NCI-H2029 (cell line): ENCODE measurements around the gene OR51E2.
"Not testable (repeated sequence)": the region's sequence is repeated elsewhere in the genome, so short reads cannot be mapped to it uniquely, and the experiment has no call there.

Source experiments
- DNase-seq: peaks from one replicate; lab custom pipeline; 2025; lab: John Stamatoyannopoulos, UW

The OR51E2 gene

GRCh38 chr11:4697585-4697984 is at the start of gene OR51E2:
Gene OR51E2 (minus strand): TSS chr11:4697853. CDS start chr11:4682711, 15,142 bp downstream.
- DNase-seq = peak; percentile 54

- DNase-seq = no peak
Observed at GRCh38 chr11:4740735-4741134, 43.1 kb upstream of the OR51E2 start.

- no peak for DNase-seq
Observed at GRCh38 chr11:4727171-4727570, 29.5 kb upstream of the OR51E2 start.

- DNase-seq = not testable (repeated sequence)
Observed at GRCh38 chr11:4722616-4723534, 25.2 kb upstream of the OR51E2 start.

- no peak for DNase-seq
Observed at GRCh38 chr11:4714300-4714699, 16.6 kb upstream of the OR51E2 start.

GRCh38 chr11:4713241-4713640 is 15.6 kb upstream of the OR51E2 start:
- DNase-seq = no peak

- no peak for DNase-seq
Observed at GRCh38 chr11:4704790-4705334, 7.2 kb upstream of the OR51E2 start.

GRCh38 chr11:4704054-4704789 is 6.6 kb upstream of the OR51E2 start, which contains the start of gene MMP26:
Gene MMP26 (plus strand): TSS chr11:4704784.
- DNase-seq = peak; percentile 82

GRCh38 chr11:4700436-4700820 is 2.8 kb upstream of the OR51E2 start:
- DNase-seq = no peak

- no peak for DNase-seq
Observed at GRCh38 chr11:4699697-4700435, 2.2 kb upstream of the OR51E2 start.

- DNase-seq = no peak
Observed at GRCh38 chr11:4695442-4695841, 2.2 kb downstream of the OR51E2 start.

- DNase-seq = peak; percentile 32
Observed at GRCh38 chr11:4684631-4685285, 12.9 kb downstream of the OR51E2 start.

GRCh38 chr11:4682623-4683419 is 14.8 kb downstream of the OR51E2 start:
- no peak for DNase-seq

GRCh38 chr11:4680341-4680740 is 17.3 kb downstream of the OR51E2 start:
- peak; percentile 52 for DNase-seq

GRCh38 chr11:4677948-4678347 is 19.7 kb downstream of the OR51E2 start:
- DNase-seq = peak; percentile 44

GRCh38 chr11:4673781-4674180 is 23.9 kb downstream of the OR51E2 start:
- no peak for DNase-seq

- DNase-seq = no peak
Observed at GRCh38 chr11:4672470-4672869, 25.2 kb downstream of the OR51E2 start.

GRCh38 chr11:4671741-4672140 is 25.9 kb downstream of the OR51E2 start:
- DNase-seq = no peak

- no peak for DNase-seq
Observed at GRCh38 chr11:4665424-4665823, 32.2 kb downstream of the OR51E2 start.

- DNase-seq = no peak
Observed at GRCh38 chr11:4664786-4665185, 32.9 kb downstream of the OR51E2 start.

- DNase-seq = no peak
Observed at GRCh38 chr11:4664183-4664582, 33.5 kb downstream of the OR51E2 start.
